ENCODE measurements around the gene JPT1.

Gene JPT1

DNA sequence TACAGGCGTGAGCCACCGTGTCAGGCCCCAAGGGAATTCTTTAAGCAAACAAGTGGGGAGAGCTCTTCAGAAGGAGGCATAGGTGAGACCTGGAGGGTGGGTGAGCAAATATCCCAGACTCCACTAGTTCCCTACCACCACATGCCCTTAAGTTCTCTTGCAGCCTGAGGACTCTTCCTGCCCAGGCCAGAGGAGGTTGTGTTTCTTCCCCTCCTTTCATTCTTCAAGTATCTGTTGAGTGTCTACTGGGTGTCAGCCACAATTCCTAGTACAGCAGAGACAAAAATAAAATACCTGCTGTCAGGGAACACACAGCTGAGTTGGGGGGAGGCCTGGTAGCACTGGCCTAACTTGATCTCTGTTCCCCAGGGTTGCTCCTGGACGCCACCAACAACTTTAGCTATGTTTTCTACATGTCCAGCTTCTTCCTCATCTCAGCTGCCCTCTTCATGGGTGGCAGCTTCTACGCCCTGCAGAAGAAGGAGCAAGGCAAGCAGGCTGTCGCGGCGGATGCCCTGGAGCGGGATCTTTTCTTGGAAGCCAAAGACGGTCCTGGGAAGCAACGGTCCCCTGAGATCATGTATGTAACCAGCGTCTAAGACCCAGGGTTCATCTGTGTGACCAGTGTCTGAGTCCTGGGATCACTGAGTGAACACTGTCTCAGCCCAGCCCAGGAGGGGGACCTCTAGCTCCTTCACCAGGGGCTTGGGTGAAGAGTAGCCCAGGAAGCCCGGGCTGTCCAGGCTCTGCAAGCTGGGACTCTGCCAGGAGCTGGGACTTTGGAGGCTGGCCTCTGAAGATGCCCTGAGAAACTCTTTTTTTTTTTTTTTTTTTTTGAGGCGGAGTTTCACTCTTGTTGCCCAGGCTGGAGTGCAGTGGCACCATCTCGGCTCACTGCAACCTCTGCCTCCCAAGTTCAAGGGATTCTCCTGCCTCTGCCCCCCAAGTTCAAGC lies 50.4 kb downstream of the JPT1 start:
- DNase-seq = no peak

GRCh38 chr17:75102385-75102821 lies 51.9 kb downstream of the JPT1 start:
- DNase-seq = no peak

DNA sequence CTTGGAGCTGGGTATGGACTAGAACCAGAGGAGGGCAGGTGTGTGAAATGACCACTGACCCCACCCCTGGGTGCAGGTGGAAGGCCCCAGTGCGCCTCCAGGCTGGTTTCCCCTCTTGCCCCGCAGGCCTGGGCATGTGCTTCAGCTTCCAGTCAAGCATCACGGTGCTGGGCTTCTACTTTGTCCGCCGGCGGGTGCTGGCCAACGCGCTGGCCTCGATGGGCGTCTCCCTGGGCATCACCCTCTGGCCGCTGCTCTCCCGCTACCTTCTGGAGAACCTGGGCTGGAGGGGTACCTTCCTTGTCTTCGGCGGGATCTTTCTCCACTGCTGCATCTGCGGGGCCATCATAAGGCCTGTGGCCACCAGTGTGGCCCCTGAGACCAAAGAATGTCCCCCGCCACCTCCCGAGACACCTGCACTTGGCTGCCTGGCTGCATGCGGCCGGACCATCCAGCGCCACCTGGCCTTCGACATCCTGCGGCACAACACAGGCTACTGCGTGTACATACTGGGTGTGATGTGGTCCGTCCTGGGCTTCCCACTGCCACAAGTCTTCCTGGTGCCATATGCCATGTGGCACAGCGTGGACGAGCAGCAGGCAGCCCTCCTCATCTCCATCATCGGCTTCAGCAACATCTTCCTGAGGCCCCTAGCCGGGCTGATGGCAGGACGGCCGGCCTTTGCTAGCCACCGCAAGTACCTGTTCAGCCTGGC lies 54.3 kb downstream of the JPT1 start:
- no peak for DNase-seq

DNA sequence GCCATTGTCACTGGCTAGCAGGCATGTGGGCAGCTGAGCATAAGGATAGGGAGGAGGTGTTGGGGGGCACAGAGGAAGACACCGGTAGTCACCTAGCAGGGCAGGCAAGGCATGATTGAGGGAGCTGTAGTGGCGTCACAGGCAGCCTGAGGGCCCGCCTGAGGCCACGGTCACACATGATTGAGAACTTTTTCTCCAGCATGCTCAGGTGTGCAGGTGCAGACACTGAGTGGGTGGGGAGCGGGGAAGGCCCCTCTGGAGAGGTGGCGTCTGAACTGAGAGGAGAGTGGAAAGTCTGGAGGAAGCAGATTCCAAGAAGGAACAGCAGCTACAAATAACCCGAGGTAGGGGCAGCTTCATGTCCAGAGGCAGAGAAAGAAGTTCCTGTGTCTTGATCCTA lies 55.5 kb downstream of the JPT1 start:
- DNase-seq = no peak

- no peak for DNase-seq
Measured at GRCh38 chr17:75097865-75098264, 56.4 kb downstream of the JPT1 start.

DNA sequence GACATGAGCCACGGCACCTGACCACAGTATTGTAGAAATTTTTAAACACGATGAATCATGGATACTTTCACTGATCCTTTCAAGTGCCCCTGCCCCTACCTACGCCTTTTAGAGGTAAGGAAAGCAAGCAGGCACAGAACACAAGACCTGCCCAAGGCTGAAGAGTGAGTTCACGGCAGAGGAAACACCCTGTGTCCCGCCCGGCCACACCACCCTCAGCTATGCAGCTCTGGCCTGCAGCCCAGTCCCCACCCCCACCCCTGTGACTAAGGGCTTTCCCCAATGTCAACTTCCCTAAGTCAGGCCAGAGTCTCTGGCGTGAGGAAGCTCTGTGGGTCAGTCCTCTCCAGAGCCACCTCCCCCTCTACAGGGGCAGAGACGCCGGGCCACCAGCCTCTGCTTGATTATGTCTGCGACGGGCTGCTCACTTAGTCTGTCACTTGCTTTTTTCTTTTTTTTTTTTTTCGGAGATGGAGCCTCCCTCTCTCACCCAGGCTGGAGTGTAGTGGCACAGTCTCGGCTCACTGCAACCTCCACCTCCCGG lies 58.2 kb downstream of the JPT1 start:
- DNase-seq = no peak

DNA sequence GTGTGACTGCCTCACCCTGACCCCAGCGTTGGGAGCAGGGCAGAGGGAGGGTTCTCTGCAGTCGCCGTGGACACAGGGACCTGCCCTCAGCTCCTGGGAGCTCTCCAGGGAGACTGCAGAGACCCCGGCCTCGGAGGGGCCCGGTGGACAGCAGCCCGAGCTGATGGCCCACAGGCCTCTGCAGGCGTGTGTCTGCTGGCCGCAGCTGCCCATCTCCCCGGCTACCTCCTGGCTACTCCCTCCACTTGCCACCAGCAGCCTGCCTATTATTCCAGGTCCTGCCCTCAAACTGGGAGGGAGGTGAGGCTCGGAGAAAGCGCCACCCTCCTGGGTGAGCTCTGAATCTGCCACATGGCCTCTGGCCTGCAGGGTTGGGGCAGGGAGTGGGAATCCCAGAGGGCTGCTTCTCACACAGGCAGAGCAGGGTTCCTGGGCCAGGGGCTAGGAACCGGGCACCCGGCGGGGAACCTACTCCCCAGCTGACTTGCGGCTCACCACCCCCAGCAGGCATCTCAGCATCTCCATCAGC lies 59.4 kb downstream of the JPT1 start:
- DNase-seq = no peak

- no peak for DNase-seq
Measured at GRCh38 chr17:75093548-75094158, 60.7 kb downstream of the JPT1 start.

- no peak for DNase-seq
Measured at GRCh38 chr17:75091855-75092327, 62.4 kb downstream of the JPT1 start.

- DNase-seq = no peak
Measured at GRCh38 chr17:75090871-75091854, 63.1 kb downstream of the JPT1 start.

GRCh38 chr17:75088465-75089417 lies 65.6 kb downstream of the JPT1 start:
- DNase-seq = no peak

GRCh38 chr17:75087558-75088453 lies 66.5 kb downstream of the JPT1 start, which contains the start of gene SLC16A5:
SLC16A5 (plus strand) TSS chr17:75087954; CDS start chr17:75093637, 5,683 bp downstream.
- peak; percentile 36 for DNase-seq

GRCh38 chr17:75087182-75087557 lies 67.1 kb downstream of the JPT1 start:
- DNase-seq = no peak

DNA sequence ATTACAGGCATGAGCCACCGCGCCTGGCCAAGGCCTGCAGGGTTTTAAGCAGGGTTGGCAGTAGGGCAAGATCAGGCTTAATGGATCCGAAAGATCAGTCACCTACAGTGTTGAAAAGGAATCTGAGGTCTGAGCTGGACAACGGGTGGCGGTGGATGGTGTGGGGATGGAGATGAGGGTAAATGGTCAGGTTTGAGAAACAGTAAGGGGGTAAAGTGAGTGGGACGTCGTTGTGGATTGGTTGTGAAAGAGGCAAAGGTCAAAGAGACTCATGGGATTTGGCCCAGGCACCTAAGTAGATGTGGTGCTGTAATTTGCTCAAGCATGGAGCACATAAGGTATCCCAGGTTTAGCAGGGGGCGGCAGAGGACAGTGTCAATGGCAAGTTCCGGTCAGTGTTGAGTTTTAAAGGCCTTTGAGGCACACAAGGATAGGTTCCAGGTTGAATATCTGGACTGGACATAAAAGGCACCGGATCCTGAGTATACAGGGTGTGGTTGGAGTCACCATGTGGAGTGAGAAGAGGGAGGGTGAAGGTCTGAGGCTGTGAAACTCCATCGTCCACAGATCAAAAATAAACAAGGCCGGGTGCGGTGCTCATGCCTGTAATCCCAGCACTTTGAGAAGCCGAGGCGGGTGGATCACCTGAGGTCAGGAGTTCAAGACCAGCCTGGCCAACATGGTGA lies 67.7 kb downstream of the JPT1 start:
- no peak for DNase-seq

Data from activated naive CD4-positive, alpha-beta T cell treated with anti-CD3 and anti-CD28 coated beads, Interleukin-2, amount 50 U/mL, for 16 hours (primary cell).